HG02970 (cell line): ENCODE results near the gene BACH2.

ENCODE experiments used
- ATAC-seq: cut with Tn5 transposase; IDR thresholded peaks from one replicate; pipeline ENCODE4 v1.9.1; 2021; ENCODE audit warnings: mild to moderate bottlenecking, moderate library complexity, moderate number of reproducible peaks; ENCODE audit not compliant: unreplicated experiment, low FRiP score

The BACH2 gene

GRCh38 chr6:89956182-89956581 lies 340.5 kb downstream of the BACH2 start:
- ATAC-seq, result no peak

DNA sequence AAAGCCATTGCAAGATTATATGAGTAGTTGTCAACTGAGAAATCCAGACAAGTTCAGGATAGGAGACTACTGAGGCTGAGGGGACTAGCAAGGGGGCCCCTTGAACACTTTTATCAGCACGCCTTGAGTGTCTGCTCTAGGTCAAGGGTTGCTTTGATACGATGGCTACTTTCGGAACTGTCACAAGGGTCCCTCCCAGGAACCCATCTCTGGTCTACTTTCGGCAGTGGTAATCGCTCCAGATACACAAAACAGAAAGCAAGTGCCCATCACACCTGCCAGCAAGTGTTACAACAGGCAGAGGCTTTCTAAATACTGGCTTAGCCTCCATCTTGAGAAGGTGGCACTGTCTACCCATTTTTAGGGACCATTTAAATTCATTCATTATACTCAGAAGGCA lies 341.3 kb downstream of the BACH2 start:
- ATAC-seq, result no peak

- no peak for ATAC-seq
Measured at GRCh38 chr6:89954721-89955148, 341.9 kb downstream of the BACH2 start.

GRCh38 chr6:89952686-89953085 lies 344.0 kb downstream of the BACH2 start:
- ATAC-seq, result no peak

DNA sequence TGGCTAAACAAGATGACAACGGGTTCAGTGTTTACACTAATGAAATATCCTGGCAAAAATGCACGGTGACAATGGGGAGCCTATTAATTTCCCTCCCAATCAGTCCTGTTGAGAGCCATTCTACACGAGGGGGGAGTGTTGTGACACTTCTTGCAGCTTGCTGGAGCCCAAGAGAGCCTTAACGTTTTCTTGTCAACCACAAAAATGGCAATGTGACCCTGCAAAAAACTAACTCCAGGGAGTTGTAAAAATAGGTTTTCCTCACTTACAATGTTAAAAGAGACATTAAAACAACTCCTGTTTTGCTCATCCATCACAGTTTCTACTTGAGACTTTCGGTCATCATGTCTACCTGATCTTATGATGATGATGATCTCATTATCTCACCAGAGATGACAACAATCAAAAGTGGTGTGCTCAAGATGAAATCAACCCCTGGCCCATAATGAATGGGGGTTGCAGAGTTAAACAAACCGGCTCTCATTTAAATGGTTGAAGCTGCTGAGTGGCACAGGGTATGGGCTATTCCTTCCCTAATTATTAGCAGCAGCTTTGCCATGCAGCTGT lies 344.5 kb downstream of the BACH2 start:
- no peak for ATAC-seq

- no peak for ATAC-seq
Measured at GRCh38 chr6:89951574-89952104, 345.0 kb downstream of the BACH2 start.

DNA sequence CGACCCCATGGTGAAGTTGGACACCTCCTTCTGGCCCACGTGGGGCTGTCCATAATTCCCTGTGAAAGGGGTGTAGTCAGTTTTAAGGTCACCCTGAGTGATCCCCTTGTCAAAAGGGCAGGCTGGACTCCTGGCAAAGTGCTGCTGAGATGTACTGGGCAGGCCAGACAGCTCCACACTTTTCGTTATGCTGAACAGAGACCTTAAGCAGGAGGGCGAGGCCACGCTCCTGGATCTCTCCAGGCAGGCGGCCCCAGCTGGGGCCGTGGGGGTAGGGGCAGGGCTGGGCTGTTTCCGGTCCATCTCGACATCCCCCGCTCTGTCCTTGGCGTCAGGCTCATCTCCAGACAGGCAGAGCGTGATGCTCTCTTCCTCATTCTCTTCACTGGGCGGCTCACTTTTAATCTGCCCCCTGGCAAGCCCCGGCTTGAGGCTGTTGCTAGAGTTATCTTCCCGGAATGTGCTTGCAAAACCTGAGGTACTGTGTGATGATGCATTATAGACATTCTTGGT lies 345.7 kb downstream of the BACH2 start:
- no peak for ATAC-seq

GRCh38 chr6:89950446-89950845 lies 346.2 kb downstream of the BACH2 start:
- ATAC-seq, result no peak

GRCh38 chr6:89948876-89949275 lies 347.8 kb downstream of the BACH2 start:
- ATAC-seq, result no peak

- no peak for ATAC-seq
Measured at GRCh38 chr6:89944826-89945407, 351.7 kb downstream of the BACH2 start.

GRCh38 chr6:89944181-89944755 lies 352.4 kb downstream of the BACH2 start:
- ATAC-seq, result no peak

DNA sequence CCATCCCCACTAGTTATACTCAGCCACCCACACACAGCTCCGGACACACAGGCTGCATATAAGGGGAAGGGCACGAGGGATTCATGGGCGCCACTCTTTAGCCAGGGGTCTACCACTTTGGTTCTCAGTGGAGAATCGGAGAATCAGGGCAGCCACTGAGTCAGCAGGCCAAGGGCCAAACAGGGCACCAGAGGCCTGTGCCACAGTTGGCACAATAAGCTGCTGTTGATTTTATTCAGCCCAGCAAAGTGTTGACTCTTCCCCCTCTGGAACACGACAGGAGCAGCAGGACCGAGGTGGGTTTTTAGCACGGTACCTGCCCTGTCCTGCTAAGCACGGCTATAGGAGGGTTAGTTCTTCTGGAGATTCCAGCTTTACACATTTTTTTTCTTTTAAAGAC lies 354.0 kb downstream of the BACH2 start:
- ATAC-seq, result no peak

- no peak for ATAC-seq
Measured at GRCh38 chr6:89941763-89942497, 354.7 kb downstream of the BACH2 start.

DNA sequence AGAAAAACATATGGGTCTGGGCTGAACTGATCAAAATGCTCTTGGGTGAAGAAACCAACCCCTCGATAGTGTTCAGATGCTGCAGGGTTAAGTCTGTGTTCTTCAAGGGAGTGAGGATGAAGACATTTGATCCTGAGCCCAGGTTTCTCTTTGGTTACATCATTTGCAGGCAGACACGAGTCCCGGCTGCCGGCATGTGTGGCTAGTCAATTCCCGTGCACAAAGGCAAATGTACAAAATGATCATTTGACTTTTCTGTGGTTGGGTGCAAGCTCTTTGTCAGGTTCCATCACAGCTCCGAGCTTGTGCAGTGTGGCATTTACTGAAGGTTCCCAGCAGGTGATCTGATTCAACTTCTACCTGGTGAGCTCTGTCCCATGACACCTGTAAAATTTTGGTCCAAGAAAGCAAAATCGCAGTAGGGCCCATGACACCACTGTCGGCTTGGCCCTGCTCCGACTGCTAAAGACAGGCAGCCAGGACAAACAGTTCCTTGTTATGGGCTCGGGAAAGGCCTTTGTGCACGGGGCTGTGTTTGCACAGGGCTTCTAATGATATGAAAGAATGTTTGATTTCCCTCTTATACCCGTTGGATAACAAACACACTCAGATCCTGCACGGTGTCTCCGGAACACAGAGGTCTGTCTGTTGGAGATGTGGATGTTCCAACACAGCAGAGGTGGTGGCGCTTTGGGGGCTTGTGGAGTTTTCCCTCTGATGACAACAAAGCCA lies 355.4 kb downstream of the BACH2 start:
- ATAC-seq, result no peak

GRCh38 chr6:89940225-89941027 lies 356.2 kb downstream of the BACH2 start:
- no peak for ATAC-seq

DNA sequence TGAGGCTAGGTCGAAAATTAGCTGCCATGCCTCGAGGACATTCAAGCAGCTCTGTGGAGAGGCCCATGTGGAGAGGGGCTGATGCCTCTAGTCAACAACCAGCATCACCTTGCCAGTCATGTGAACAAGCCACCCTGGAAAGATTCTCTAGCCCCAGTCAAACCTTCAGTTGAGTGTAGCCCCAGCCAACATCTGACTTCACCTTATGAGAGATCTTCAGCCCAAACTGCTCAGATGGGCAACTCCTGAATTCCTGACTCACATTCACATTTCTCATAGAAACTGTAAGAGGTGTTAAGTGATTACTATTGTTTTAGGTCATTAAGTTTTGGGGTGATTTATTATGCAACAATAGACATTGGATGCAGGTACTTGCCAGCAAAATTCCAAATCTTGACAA lies 357.5 kb downstream of the BACH2 start:
- ATAC-seq, result no peak

DNA sequence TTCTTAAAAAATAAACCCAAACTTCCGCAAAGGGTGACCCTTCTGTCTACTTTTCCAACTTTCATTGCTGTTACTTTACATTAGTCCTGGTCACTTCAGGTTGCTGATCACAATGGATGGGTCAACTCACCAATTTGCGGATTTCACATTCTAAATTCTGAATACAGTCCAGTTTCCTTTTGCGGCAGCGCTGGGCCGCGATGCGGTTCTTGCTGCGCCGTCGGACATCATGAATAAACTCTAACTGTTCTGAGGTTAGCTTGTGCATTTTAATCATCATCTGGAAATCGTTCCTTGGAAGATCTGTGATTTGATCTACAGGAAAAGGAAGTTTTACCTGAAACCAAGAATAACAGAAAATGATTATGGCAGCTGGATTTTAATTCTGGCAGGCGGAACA lies 358.6 kb downstream of the BACH2 start:
- no peak for ATAC-seq

GRCh38 chr6:89936177-89936576 lies 360.5 kb downstream of the BACH2 start:
- no peak for ATAC-seq

- ATAC-seq, result no peak
Measured at GRCh38 chr6:89934685-89935366, 361.8 kb downstream of the BACH2 start.
